NB4 (cell line): Measurements from ENCODE around the gene ASPHD1.

Experiments used
- DNase-seq: peaks from one replicate; pipeline ENCODE4 v3.0.0; 2010; ENCODE audit warnings: low read depth
- H3K4me3 ChIP-seq: one replicate; pipeline ENCODE4 v1.5.1; 2011; ENCODE audit warnings: mild to moderate bottlenecking, low read depth, low read length, moderate library complexity
- MYC ChIP-seq: IDR thresholded peaks from 2 replicates; pipeline ENCODE4 v1.6.1; 2011; ENCODE audit warnings: low read depth, low read length
- POLR2A ChIP-seq: IDR thresholded peaks from 2 replicates; pipeline ENCODE4 v1.6.1; 2011; ENCODE audit warnings: mild to moderate bottlenecking; ENCODE audit not compliant: insufficient read length; ENCODE audit errors: extremely low read depth
- TF ChIP-seq, protein P1 (sequence below): IDR thresholded peaks from one replicate; pipeline ENCODE4 v1.5.1; 2012; ENCODE audit warnings: low read depth, low read length
- TF ChIP-seq, protein P2 (sequence below): IDR thresholded peaks from 2 replicates; pipeline ENCODE4 v1.6.1; 2011; ENCODE audit warnings: low read depth, low read length

The ASPHD1 gene

DNA sequence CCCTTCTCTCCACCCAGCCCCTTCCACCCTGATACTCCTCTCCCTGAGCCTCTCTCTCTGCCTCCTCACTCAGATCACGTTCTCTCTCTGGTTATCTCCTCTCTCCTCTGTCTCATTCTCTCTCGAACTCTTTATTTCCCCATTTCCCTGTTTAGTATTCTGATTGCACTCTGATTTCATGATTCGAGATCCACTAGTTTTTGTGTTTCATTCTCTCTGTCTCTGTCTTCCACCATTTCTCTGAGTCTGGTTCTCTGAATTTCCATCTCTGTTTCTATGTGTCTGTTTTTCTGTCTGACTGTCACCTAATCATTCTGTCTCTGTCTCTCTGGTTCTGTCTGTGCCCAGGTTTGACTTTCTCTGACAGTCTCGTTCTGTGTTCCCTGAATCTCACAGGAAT lies 3.0 kb upstream of the ASPHD1 start:
- no peak for DNase-seq
- TF ChIP-seq POLR2A = no peak
- H3K4me3 ChIP-seq = no peak overlapping the region

DNA sequence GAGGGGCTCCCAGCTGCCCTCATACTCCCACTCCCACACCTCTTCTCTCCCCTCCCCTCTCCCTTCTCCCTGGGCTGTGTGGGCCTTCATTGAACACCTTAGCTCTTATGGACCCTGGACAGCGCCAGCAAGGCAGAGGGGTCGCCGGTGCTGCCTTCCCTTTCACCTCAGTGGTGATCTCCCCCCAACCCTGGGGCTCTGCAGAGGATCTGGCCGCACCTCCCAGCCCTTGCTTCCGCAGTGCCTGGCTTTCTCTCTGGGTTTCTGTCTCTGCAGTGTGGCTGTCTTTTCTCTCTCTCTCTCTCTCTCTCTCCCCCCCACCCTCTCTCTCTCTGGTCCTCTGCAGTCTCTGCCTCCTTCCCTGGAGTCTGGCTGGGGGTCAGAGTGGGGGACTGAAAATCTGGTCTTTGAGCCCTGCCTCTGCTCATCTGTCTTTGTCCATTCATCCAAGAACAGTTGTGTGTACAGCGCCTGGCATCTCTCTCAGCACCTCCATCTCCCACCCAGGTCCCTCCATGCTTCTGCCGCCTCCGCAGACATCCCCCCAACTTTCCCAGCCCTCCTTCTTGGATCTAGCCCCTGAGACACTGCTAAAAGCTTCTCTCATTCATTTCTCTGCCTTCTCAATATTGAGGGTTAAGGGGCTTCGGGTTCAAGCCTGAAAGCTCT lies 2.0 kb upstream of the ASPHD1 start:
- no peak overlapping the region for H3K4me3 ChIP-seq
- no peak for DNase-seq
- TF ChIP-seq MYC (no peak), POLR2A (no peak)
- TF ChIP-seq, protein P1, sequence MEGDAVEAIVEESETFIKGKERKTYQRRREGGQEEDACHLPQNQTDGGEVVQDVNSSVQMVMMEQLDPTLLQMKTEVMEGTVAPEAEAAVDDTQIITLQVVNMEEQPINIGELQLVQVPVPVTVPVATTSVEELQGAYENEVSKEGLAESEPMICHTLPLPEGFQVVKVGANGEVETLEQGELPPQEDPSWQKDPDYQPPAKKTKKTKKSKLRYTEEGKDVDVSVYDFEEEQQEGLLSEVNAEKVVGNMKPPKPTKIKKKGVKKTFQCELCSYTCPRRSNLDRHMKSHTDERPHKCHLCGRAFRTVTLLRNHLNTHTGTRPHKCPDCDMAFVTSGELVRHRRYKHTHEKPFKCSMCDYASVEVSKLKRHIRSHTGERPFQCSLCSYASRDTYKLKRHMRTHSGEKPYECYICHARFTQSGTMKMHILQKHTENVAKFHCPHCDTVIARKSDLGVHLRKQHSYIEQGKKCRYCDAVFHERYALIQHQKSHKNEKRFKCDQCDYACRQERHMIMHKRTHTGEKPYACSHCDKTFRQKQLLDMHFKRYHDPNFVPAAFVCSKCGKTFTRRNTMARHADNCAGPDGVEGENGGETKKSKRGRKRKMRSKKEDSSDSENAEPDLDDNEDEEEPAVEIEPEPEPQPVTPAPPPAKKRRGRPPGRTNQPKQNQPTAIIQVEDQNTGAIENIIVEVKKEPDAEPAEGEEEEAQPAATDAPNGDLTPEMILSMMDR = no peak
- TF ChIP-seq, protein P2, sequence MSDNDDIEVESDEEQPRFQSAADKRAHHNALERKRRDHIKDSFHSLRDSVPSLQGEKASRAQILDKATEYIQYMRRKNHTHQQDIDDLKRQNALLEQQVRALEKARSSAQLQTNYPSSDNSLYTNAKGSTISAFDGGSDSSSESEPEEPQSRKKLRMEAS = no peak

DNA sequence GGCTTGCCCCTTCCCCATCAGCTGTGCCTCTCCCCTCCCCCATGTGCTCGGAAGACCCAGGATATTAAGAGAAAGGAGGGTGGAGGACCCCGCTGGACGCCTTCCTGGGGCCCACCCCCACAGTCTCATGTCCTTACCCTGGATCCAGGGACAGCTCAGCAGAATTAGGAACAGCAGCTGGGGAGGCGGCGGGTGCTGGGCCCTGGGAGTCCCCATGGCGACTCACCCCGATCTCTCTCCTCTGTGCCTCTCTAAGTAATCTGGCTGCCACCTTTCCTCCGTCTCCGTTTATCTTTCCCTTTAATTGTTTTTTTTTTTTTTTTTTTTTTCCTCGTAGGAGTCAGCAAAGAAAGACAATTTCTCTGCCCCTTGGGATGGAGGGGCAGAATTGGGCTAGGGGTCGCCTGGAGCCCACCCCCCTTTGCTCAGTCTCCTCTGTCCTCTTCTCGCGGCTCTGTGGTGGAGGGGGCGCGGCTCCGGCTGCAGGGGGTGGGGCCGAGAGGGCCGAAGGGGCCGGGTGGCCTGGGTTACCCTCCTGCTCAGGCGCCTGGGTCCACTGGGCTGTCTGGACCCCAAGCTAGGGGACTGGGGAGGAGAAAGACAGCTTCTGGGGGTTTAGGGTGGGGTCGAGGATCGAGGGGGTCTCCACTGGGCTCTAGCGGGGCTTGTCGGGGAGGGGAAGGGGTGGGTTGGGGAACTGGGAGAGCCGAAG lies 1.3 kb upstream of the ASPHD1 start:
- no peak overlapping the region for H3K4me3 ChIP-seq
- TF ChIP-seq POLR2A = no peak
- TF ChIP-seq, protein P2 = no peak
- no peak for TF ChIP-seq MYC
- TF ChIP-seq, protein P1 = no peak
- no peak for DNase-seq

DNA sequence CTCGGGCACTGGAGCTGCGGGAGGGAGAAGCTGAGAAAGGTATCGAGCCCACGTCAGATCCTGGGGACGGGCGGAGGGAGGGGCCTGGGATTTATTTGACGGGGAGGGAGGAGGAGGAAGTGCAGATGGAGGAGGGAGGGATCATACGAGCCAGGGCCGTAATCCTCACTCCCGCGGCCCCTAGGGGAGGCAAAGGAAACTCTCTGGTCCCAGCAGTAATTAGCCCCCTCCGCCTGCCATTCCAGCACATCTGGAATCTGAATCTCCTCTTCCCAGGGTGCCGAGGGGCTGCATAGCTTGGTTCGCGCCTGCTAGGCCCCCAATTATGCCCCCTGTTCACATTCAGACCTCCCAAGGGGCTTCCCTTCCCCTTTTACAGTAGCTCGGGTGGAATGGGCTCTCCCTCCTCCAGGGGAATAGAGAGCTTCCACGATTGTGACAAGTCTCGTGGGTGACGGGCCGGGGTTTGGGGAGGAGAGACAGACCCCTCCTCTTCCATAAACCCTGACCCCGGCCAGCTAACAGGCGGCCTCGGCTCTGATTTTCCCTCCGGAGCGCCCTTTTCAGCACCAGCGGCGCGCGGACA lies 679 bp upstream of the ASPHD1 start, which contains the start of gene SEZ6L2:
Gene SEZ6L2 (minus strand): TSS at position 35 of the 586 bp plus-strand sequence. CDS start 531 bp downstream, outside the sequence.
- TF ChIP-seq, protein P1 = no peak
- TF ChIP-seq MYC (no peak), POLR2A (no peak)
- TF ChIP-seq, protein P2 = peak; percentile 75
- peak; percentile 66 for DNase-seq
- peak within 1 kb of the TSS; percentile 40 for H3K4me3 ChIP-seq

DNA sequence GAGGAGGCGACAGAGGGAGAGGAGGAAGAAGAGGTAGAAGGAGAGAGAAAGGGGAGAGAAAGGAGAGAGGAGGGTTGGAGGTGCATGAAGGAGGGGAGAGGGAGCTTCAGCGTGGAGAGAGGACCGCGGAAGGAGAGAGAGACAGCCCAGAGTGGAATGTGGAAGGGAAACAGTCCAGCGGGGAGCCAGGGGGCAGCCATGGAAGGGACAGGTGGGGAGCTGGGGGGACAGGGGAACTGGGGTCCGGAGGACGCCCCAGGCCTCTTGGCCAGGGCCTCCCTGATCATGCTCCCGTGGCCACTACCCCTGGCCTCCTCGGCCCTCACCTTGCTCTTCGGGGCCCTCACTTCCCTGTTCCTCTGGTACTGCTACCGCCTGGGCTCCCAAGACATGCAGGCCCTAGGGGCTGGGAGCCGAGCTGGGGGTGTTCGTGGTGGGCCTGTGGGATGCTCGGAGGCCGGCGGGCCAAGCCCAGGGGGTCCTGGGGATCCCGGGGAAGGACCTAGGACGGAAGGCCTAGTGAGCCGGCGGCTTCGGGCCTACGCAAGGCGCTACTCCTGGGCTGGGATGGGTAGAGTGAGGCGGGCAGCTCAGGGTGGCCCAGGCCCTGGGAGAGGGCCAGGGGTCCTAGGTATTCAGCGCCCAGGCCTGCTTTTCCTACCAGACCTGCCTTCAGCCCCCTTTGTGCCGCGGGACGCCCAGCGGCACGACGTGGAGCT lies 759 bp downstream of the ASPHD1 start:
- peak overlapping the region; percentile 40 for H3K4me3 ChIP-seq

More for the DNA sequence above, 759 bp downstream of the ASPHD1 start:
- no peak for TF ChIP-seq MYC
- TF ChIP-seq, protein P1 = no peak
- DNase-seq = no peak
